Dermis microvascular lymphatic vessel endothelial cell (primary cell): ENCODE results near the gene ADAM19. TPM values are rescaled to one million over a fixed set of nuclear protein-coding genes. Genes with fewer than 3 reads are reported as not detected.

ENCODE experiments used
- DNase-seq, 2 donors: peaks; one replicate each; pipeline versions ENCODE4 v3.0.0 to v3.0.0-alpha.2; 2010; ENCODE audit warnings: low read depth in 2 of 2
- total RNA-seq: library from RNA; depleted of rRNA; stranded (reverse); fragments of >200 nt; gene quantifications from 2 replicates; pipeline ENCODE4 v1.2.1, GENCODE V29; 2014

The ADAM19 gene
- total RNA-seq, 1 donor from 2014 or later, result 35.0 TPM

- peak; percentile 89 to 90 for DNase-seq
Observed at GRCh38 chr5:157562111-157562581, 13.4 kb downstream of the ADAM19 start.

DNA sequence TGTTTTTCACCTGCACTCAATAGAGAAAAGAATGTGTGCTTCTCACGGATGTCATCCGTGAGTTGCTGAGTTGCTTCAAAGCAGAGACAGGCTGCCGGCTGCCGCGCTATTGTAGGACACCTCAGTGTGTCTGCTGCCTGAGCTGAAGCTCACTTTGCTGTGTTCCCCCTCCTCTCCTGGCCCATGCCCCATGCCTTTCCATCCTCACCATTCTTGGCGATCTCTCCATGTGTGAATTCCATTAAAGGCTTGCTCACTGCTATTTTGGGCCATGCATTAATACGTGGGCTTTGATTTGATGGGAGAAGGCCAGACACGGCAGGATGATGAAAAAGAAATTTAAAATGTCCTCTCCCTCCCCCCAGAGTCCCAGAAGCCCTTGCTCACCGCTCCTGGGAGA is 14.5 kb downstream of the ADAM19 start:
- DNase-seq, result no peak

GRCh38 chr5:157559301-157559700 is 16.3 kb downstream of the ADAM19 start:
- DNase-seq, result peak in 1 of 2 donors; percentile 26

GRCh38 chr5:157558681-157559080 is 16.9 kb downstream of the ADAM19 start:
- DNase-seq, result no peak

- DNase-seq, result no peak
Observed at GRCh38 chr5:157558041-157558595, 17.5 kb downstream of the ADAM19 start.

DNA sequence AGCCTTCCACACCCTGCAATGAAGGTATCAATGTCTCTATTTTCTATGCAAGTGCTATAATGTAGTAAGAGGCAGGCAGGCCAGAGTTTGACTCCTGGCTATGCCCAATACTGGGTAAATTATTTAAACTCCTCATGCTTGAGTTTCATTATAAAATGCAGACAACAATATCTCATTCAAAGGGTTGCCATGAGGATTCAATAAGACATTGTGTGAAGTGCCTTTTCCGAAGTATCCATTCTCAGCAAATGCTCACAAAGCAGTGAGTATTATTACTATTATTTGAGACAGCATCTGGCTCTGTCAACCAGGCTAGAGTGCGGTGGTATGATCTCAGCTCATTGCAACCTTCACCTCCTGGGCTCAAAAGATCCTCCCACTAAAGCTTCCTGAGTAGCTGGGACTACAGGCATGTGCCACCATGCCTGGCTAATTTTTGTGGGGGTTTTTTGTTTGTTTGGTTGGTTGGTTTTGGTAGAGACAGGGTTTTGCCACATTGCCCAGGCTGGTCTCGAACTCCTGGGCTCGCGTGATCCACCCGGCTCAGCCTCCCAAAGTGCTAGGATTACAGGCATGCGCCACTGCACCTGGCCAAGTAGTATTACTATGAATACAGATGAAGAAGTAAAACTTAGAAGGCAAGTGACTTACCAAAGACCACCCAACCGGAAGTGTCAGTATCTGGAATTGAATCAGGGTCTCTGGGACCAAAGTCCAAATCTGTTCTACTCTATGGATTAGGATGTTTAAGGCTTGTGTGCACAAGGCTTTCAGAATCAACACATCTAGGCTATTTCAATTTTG is 18.8 kb downstream of the ADAM19 start:
- DNase-seq, result no peak

DNA sequence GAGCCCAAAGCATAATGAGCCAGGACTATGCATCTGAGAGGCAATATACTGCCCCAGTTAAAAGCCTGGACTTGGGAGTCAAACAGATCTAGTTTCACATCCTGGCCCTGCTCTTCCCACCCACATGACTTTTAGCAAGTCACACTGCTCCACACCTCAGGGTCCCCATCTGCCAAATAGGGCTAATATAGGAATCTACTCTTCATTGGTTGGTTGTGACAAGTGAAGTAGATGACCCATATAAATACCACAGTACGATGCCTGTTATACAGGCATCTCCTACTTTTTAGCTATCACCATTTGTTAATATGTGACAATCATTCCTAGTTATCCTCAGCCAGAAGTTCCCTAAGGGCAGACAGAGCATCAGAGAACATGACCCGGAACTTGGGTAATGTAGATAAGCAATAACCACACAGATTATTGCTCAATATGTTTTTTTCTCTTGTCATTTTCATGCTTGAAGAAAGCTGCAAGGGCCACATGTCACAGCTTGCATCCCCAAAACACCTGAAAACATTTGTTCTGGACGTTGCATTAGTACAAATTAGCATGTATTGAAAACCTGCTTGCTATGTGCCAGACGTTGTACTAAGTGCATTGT is 20.4 kb downstream of the ADAM19 start:
- no peak for DNase-seq

DNA sequence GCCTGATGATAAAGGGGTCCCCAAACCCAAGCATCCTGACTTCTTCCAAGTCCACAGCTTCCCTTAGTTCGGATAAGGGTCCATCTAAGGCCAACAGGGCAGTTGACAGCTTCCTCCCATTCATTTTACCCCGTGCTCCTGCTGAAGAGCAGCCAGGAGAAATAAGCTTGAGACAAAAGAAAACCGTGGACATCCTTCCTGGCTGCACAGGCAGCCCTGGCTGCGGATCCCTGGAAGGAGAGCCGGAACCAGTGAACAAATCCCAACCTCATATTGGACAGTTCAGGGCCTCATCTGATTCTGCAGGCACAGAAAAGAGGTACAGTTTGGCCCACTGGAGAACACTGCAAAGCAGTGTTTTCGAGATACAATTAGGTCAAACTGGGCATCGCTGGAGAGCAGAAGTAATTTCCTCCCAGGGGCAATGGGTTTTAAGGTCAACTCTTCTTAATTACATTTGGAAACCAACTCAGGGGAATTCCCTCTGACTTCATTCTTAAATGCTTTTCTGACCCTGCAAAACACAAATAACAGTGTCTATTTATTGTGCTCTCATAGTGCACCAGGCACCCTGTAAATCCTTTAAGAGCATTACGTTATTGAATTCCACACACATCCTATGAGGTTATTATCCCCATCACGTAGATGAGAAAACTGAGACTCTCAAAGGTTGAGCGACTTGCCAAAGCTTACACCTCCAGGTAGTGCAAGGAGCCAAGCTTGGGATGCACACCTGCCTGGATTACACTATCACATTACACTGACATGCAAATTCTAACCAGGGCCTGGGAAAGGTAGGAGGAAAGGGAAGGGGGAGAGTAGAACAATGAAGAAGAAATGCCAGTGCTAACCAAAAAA is 21.2 kb downstream of the ADAM19 start:
- DNase-seq, result peak in 1 of 2 donors; percentile 89

GRCh38 chr5:157552650-157553049 is 22.9 kb downstream of the ADAM19 start:
- no peak for DNase-seq

DNA sequence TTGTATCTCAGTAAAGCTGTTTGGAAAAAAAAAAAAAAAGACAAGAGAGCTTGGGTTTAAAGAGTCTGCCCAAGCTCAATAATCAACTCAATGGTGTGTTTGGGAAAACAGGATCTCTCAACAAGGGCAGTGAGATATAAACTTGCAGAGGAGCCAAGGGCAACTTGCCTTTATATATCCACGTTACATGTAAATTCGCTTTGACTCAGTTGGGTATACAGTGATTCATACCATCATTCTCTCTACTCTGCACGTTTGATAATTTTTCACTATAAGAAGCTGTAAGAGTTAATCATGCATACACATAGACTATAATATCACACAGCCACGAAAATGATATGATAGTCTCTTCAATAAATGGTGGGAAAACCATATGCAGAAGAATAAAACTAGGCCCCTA is 24.9 kb downstream of the ADAM19 start:
- DNase-seq, result no peak

- no peak for DNase-seq
Observed at GRCh38 chr5:157549954-157550549, 25.5 kb downstream of the ADAM19 start.

GRCh38 chr5:157549283-157549629 is 26.3 kb downstream of the ADAM19 start:
- DNase-seq, result no peak

- DNase-seq, result no peak
Observed at GRCh38 chr5:157548513-157549282, 26.9 kb downstream of the ADAM19 start.

- DNase-seq, result no peak
Observed at GRCh38 chr5:157547941-157548512, 27.5 kb downstream of the ADAM19 start.

DNA sequence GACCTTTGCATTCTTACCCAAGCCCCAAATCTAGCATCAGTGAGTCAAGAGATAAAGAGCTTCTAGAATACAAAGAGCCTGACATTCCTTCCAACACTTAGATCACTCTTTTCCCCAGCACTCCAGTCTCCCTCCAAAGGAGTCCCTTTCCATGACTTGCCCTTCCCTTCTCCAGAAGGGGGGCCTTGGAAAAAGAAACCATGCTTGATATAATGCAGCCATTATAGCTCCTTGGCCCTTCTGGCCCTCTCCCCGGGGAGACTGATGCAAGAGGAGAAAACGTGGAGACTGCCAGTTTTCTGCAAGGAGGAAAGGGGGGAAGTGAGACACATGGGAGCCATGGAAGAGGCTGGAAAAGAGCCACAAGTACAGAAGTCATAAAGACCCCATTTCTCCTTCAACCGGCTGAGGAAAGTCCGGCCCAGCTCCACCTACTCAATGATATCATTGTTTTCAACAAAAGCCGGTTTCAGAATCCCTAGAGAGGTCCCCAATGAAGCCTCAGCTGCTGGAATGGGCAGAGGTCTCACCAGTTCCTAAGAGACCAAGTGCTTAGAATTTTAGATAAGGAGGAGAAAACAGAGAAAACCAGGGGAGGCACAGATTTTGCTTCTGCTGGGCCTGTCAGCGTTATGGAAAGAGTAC is 29.0 kb downstream of the ADAM19 start:
- DNase-seq, result no peak

DNA sequence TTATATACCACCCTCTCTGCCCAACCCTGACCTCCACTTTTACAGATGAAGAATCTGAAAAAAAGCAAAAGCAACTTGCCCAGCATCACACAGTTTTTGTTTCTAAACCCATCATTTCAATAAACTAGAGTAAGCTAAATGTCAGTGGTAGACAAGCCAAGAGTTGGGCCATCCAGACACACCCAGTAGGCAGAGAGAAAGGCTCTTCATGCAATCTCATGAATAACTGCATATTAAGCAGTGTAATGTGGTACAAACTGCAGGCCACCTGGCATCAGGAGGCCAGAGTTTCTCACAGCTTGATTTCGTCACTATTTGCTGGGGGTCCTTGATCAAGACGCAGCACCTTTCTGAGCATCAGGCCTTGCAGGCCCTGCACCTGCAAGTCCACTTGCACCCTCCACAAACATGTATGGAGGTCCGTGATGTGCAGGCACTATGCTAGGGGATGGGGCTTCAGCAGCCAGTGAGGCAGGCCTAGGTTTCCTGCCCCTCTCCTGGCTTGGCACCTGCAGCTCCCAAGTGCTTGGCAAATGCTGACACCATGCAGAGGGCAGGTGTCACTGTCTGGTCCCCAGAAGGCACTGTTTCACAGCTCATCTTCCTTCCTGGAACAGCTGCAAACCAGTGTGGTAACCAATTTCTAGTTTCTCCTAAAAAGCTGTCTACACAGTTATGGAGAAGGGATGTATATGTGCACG is 29.8 kb downstream of the ADAM19 start:
- no peak for DNase-seq

DNA sequence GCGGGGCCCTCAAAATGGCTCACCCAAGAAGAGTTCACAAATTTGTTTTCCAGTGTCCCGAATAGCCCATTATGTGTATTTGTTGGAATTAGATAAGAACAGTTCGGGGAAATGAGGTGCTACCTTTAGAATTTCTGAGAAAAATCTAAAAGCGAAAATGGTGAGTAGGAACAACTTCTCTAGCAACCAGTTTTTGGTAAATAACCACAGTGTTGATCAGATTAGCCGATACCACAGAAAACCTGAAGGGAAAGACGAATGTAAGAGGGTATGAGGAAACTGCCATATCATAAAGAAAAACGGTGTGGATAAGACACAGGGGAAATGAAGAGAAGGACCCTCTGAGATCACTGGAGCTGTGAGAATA is 31.0 kb downstream of the ADAM19 start:
- DNase-seq, result no peak

- peak in 1 of 2 donors; percentile 87 for DNase-seq
Observed at GRCh38 chr5:157543825-157544622, 31.6 kb downstream of the ADAM19 start.
